ENCODE data around the gene INSL3. TPM values are rescaled to one million over a fixed set of nuclear protein-coding genes. Genes with fewer than 3 reads are reported as not detected.

INSL3 gene
- total RNA-seq = 1 to 10 TPM; 7.9 to 9.0 TPM

GRCh38 chr19:17821190-17821589, at the start of gene INSL3:
TSS of gene INSL3 (minus strand) at chr19:17821519. CDS start at chr19:17821506, 13 bp downstream.
- Mint-ChIP-seq H3K4me3 (no peak within 1 kb of the TSS), H3K36me3 (ENCODE audit: low read depth) (peaks cover 15% of the 10 kb centered on the region), H3K27me3 (no peaks in the 10 kb centered on the region), H3K4me1 (peaks cover 3% of the 10 kb centered on the region), H3K9me3 (no peaks in the 10 kb centered on the region), H3K27ac (no peak within 1 kb of the TSS)
- POLR2A ChIA-PET = interaction anchor here (1.0 kb wide), 1 partner anchor 18 kb away, joined by 4 read pairs; no protein-coding TSS in a partner anchor
- CTCF ChIA-PET = interaction anchor here (0.7 to 1.0 kb wide), 2 partner anchors 117 to 1828 kb away, joined by 3 read pairs; no protein-coding TSS in a partner anchor
- no peak for DNase-seq

GRCh38 chr19:17869114-17869608, 47.8 kb upstream of the INSL3 start:
- no peak for DNase-seq
- no peaks in the 10 kb centered on the region for H3K27me3 Mint-ChIP-seq
- H3K4me1 Mint-ChIP-seq = peaks cover 32% of the 10 kb centered on the region
- POLR2A ChIA-PET = interaction anchor here (3.3 to 4.8 kb wide), 2 partner anchors 9 to 63 kb away, joined by 22 to 77 read pairs; partner anchors contain the start of genes CCDC124 and RPL18A
- H3K9me3 Mint-ChIP-seq = no peaks in the 10 kb centered on the region
- H3K27ac Mint-ChIP-seq = no peak overlapping the region
- peaks cover 13% of the 10 kb centered on the region for H3K36me3 Mint-ChIP-seq (ENCODE audit: low read depth)
- no peak overlapping the region for H3K4me3 Mint-ChIP-seq
- CTCF ChIA-PET = interaction anchor here (2.2 kb wide), 1 partner anchor 10 kb away, joined by 7 read pairs; the partner anchor contains the start of gene RPL18A

GRCh38 chr19:17868669-17869068, 47.4 kb upstream of the INSL3 start:
- ChIA-PET POLR2A (no interaction called here), CTCF (interaction anchor here (1.2 to 2.2 kb wide), 2 partner anchors 9 to 64 kb away, joined by 3 to 7 read pairs; partner anchors contain the start of genes CCDC124 and RPL18A)
- DNase-seq = no peak
- Mint-ChIP-seq H3K4me3 (no peak overlapping the region), H3K9me3 (no peaks in the 10 kb centered on the region), H3K4me1 (peaks cover 31% of the 10 kb centered on the region), H3K36me3 (ENCODE audit: low read depth) (peaks cover 17% of the 10 kb centered on the region), H3K27ac (no peak overlapping the region), H3K27me3 (no peaks in the 10 kb centered on the region)

GRCh38 chr19:17866964-17867486, 45.7 kb upstream of the INSL3 start:
- peaks cover 29% of the 10 kb centered on the region for H3K36me3 Mint-ChIP-seq (ENCODE audit: low read depth)
- DNase-seq = no peak
- no peak overlapping the region for H3K4me3 Mint-ChIP-seq
- no peak overlapping the region for H3K27ac Mint-ChIP-seq
- no peaks in the 10 kb centered on the region for H3K27me3 Mint-ChIP-seq
- POLR2A ChIA-PET = interaction anchor here (4.1 kb wide), 1 partner anchor 66 kb away, joined by 24 read pairs; the partner anchor contains the start of gene CCDC124
- H3K4me1 Mint-ChIP-seq = peaks cover 32% of the 10 kb centered on the region
- CTCF ChIA-PET = interaction anchor here (1.2 to 2.2 kb wide), 3 partner anchors 8 to 66 kb away, joined by 3 to 7 read pairs (median 3); partner anchors contain the start of genes CCDC124 and RPL18A
- no peaks in the 10 kb centered on the region for H3K9me3 Mint-ChIP-seq

- peaks cover 33% of the 10 kb centered on the region for H3K4me1 Mint-ChIP-seq
- no peak overlapping the region for H3K4me3 Mint-ChIP-seq
- POLR2A ChIA-PET = interaction anchor here (1.7 to 4.1 kb wide), 2 partner anchors 16 to 67 kb away, joined by 5 to 24 read pairs; partner anchors contain the start of gene CCDC124
- no peak for DNase-seq
- CTCF ChIA-PET = interaction anchor here (0.9 kb wide), 1 partner anchor 66 kb away, joined by 3 read pairs; the partner anchor contains the start of gene CCDC124
- H3K27ac Mint-ChIP-seq = no peak overlapping the region
- peaks cover 33% of the 10 kb centered on the region for H3K36me3 Mint-ChIP-seq (ENCODE audit: low read depth)
- H3K27me3 Mint-ChIP-seq = no peaks in the 10 kb centered on the region
- no peaks in the 10 kb centered on the region for H3K9me3 Mint-ChIP-seq
Observed at GRCh38 chr19:17866312-17866963, 45.1 kb upstream of the INSL3 start.

DNA sequence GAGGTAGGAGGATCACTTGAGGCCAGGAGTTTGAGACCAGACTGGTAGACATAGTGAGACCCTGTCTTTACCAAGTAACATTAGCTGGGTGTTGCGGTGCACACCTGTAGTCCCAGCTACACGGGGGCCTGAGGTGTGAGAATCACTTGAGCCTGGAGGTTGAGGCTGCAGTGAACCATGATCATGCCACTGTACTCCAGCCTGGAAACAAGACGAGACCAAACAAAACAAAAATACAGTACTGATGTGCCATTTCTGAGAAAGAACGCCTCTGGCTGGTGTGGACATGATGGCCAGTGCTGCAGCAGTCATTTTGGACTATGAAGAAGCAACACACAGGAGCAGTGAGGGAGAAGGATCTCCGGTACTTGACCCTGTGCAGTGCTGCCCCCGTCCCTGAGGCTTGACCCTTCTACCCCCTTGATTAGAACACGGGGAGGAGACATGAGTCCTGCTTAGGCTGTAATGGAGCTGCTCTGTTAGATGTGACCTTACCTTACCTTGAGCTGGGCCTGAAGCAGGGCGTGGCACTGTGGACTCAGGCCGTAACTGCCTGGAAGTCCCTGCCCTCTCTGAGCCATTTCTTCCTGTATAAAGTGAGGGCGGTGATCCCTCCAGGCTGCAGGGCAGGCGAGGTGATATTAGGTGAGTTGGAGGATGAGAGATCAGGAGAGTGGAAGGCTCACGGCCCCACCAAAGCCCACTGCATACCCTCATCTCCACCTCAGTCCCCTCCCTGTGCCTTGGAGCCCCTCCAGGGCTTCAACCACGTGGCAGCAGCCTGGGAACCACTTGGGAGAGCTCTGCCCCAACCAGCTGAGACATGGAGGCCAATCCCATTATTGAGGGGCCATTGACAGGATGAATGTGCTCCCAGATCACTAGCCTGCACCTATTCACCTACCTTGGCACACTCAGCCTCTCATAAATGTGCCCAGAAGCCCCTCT, 44.3 kb upstream of the INSL3 start:
- POLR2A ChIA-PET = interaction anchor here (1.1 to 4.1 kb wide), 4 partner anchors 12 to 67 kb away, joined by 4 to 24 read pairs (median 6); partner anchors contain the start of gene CCDC124
- no peak overlapping the region for H3K4me3 Mint-ChIP-seq
- DNase-seq = no peak
- no peaks in the 10 kb centered on the region for H3K9me3 Mint-ChIP-seq
- peaks cover 33% of the 10 kb centered on the region for H3K4me1 Mint-ChIP-seq
- H3K27me3 Mint-ChIP-seq = no peaks in the 10 kb centered on the region
- CTCF ChIA-PET = interaction anchor here (0.5 to 1.4 kb wide), 3 partner anchors 10 to 67 kb away, joined by 3 to 10 read pairs (median 3); partner anchors contain the start of gene CCDC124
- H3K36me3 Mint-ChIP-seq (ENCODE audit: low read depth) = peaks cover 40% of the 10 kb centered on the region
- H3K27ac Mint-ChIP-seq = peak overlapping the region; percentile 34

GRCh38 chr19:17863520-17864182, 42.3 kb upstream of the INSL3 start:
- POLR2A ChIA-PET = interaction anchor here (1.2 to 4.1 kb wide), 4 partner anchors 9 to 69 kb away, joined by 4 to 24 read pairs (median 10); partner anchors contain the start of genes CCDC124 and SLC5A5
- no peak for DNase-seq
- Mint-ChIP-seq H3K4me3 (no peak overlapping the region), H3K36me3 (ENCODE audit: low read depth) (peaks cover 48% of the 10 kb centered on the region), H3K4me1 (peaks cover 42% of the 10 kb centered on the region), H3K9me3 (no peaks in the 10 kb centered on the region), H3K27ac (no peak overlapping the region), H3K27me3 (no peaks in the 10 kb centered on the region)
- CTCF ChIA-PET = no interaction called here

DNA sequence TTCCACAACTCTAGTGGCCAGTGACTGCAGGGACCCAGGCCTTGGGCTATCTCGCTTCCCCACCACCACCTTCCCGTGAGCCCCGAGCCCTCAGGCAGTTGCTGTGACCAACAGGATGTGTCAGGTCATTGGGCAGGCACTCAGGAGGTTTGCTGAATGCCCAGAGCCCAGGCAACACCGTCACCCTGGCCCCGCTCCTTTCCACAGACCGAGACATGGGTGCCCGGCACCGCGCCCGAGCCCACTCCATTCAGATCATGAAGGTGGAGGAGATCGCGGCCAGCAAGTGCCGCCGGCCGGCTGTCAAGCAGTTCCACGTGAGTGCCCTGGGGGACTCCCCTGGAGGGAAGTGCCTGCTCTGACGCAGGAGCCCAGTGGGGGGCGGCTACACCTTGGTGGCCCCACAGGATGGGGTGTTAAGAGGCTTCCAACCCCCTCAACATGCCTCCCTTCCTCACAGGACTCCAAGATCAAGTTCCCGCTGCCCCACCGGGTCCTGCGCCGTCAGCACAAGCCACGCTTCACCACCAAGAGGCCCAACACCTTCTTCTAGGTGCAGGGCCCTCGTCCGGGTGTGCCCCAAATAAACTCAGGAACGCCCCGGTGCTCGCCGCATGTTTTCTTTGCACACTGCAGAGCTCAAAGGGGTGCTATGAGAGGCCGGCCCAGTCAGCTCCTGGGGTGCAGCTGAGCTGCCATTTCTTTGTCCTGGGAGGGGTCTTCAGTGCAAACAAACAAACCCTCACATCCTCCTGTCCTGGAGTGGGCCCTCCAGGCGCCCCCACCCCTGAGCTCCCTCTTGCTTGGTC, 41.6 kb upstream of the INSL3 start:
- Mint-ChIP-seq H3K4me3 (peak overlapping the region; percentile 21), H3K27me3 (no peaks in the 10 kb centered on the region), H3K36me3 (ENCODE audit: low read depth) (peaks cover 48% of the 10 kb centered on the region), H3K4me1 (peaks cover 42% of the 10 kb centered on the region), H3K9me3 (no peaks in the 10 kb centered on the region), H3K27ac (no peak overlapping the region)
- no peak for DNase-seq
- POLR2A ChIA-PET = interaction anchor here (1.2 to 4.1 kb wide), 4 partner anchors 10 to 70 kb away, joined by 4 to 24 read pairs (median 10); partner anchors contain the start of genes CCDC124 and SLC5A5
- CTCF ChIA-PET = no interaction called here

DNA sequence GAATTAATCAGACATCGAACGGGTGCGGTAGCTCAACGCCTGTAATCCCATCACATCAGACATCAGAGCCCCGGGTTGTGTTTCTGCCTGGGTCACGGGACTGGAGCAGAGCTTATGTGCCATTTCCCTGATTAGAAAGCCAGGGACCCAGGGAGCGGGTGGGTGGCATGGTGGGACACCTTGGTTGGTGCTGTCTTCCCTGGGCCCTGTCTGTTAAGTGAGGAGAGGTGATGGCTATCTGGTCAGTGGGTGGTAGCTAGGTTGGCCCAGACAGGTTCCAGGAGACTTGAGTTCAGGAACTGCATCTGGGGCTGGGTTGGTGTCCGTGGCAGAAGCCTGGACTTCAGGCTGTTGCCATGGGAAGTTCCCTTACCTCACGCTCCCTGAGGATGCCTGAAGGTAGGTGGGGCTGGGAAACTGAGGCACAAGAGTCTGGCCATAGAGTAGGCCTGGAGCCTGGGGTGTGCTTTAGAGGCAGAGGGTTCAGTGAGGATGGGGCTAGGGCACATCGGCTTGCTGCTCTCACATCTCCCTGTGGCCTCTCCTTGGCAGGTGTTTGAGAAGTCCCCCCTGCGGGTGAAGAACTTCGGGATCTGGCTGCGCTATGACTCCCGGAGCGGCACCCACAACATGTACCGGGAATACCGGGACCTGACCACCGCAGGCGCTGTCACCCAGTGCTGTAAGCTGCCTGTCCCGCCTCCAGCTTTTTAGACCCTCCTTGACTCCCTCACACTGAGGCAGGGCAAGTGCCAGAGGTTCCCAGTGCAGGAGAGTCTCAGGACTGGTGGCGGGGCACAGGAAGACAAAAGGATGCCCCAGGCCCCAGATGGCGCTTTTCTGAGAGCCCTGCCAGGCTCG, 40.5 kb upstream of the INSL3 start:
- no peaks in the 10 kb centered on the region for H3K9me3 Mint-ChIP-seq
- POLR2A ChIA-PET = interaction anchor here (1.3 to 4.4 kb wide), 5 partner anchors 10 to 142 kb away, joined by 3 to 131 read pairs (median 77); partner anchors contain the start of genes CCDC124, JAK3, MAP1S and SLC5A5
- no peaks in the 10 kb centered on the region for H3K27me3 Mint-ChIP-seq
- CTCF ChIA-PET = interaction anchor here (0.6 to 9.7 kb wide), 2 partner anchors 69 to 71 kb away, joined by 3 to 313 read pairs; partner anchors contain the start of gene CCDC124
- DNase-seq = no peak
- H3K36me3 Mint-ChIP-seq (ENCODE audit: low read depth) = peaks cover 48% of the 10 kb centered on the region
- peak overlapping the region; percentile 95 for H3K4me3 Mint-ChIP-seq
- H3K4me1 Mint-ChIP-seq = peaks cover 42% of the 10 kb centered on the region
- peak overlapping the region; percentile 93 for H3K27ac Mint-ChIP-seq

DNA sequence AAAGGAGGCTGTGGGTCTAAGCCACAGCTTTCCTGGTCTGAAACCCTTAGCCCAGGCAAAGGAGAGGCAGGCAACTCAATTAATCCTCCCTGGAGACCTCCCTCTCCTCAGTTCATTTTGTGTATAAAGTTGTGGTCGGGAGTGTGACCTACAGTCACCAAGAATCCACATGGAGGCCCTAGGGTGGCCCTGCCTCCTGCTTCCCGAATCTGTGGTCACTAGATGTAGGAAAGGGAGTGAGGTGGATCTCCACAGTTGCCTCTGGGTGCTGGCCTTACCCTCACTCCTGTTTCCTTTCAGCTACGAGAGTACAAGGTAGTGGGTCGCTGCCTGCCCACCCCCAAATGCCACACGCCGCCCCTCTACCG, 39.7 kb upstream of the INSL3 start:
- peaks cover 42% of the 10 kb centered on the region for H3K4me1 Mint-ChIP-seq
- H3K36me3 Mint-ChIP-seq (ENCODE audit: low read depth) = peaks cover 48% of the 10 kb centered on the region

More for the DNA sequence above, 39.7 kb upstream of the INSL3 start:
- no peaks in the 10 kb centered on the region for H3K27me3 Mint-ChIP-seq
- H3K27ac Mint-ChIP-seq = peak overlapping the region; percentile 93
- no peaks in the 10 kb centered on the region for H3K9me3 Mint-ChIP-seq
- ChIA-PET POLR2A (interaction anchor here (0.8 to 4.4 kb wide), 16 partner anchors 11 to 142 kb away, joined by 3 to 131 read pairs (median 6); partner anchors contain the start of genes CCDC124, FCHO1, JAK3 and MAP1S), CTCF (interaction anchor here (0.6 to 9.7 kb wide), 2 partner anchors 71 to 86 kb away, joined by 3 to 313 read pairs; partner anchors contain the start of gene CCDC124)
- no peak for DNase-seq
- peak overlapping the region; percentile 95 for H3K4me3 Mint-ChIP-seq

All from activated CD4-positive, alpha-beta memory T cell treated with anti-CD3 and anti-CD28 coated beads, Interleukin-2, amount 10 ng/mL, durations not matched to agents 7 days and 5 days (primary cell).